HEK293 (cell line): ENCODE results near the gene NAALADL2.

Source experiments
- CTCF ChIA-PET: fragments of 350-600 bp; formaldehyde crosslinking; extraction: SDS; loops from one replicate; lab custom pipeline; 2021; ENCODE audit warnings: antibody characterized with exemption; lab: Yijun Ruan, JAX
- POLR2A ChIA-PET: fragments of 300-600 bp; formaldehyde crosslinking; extraction: SDS; loops from one replicate; lab custom pipeline; 2020; ENCODE audit warnings: antibody characterized with exemption, inconsistent platforms; lab: Yijun Ruan, JAX
- H3K27ac ChIP-seq: fragments of 200-500 bp; sonication (Bioruptor generic); 2 replicates; pipeline ENCODE4 v1.5.1; 2014; ENCODE audit warnings: low read depth, low read length, control low read depth, inconsistent platforms; ENCODE audit errors: extremely low read depth
- H3K36me3 ChIP-seq, 2 experiments: fragments of 200-500 bp in 1 of 2; sonication (Bioruptor generic) in 1 of 2; 1 replicate in 1 of 2; 2 replicates in 1 of 2; pipeline ENCODE4 v1.5.1; 2014 to 2017; ENCODE audit warnings: inconsistent platforms in 2 of 2, low read length in 2 of 2; ENCODE audit not compliant: control insufficient read depth in 2 of 2, insufficient read depth in 1 of 2
- H3K4me1 ChIP-seq: fragments of 200-500 bp; sonication (Bioruptor generic); 2 replicates; pipeline ENCODE4 v1.5.1; 2014; ENCODE audit warnings: mild to moderate bottlenecking, low read length, inconsistent platforms; ENCODE audit not compliant: control insufficient read depth, insufficient read depth
- H3K4me3 ChIP-seq: 2 replicates; pipeline ENCODE4 v1.5.1; 2011; ENCODE audit warnings: low read depth, mild to moderate bottlenecking, control low read depth, low read length, moderate library complexity
- H3K9me3 ChIP-seq: fragments of 200-500 bp; sonication (Bioruptor generic); 2 replicates; pipeline ENCODE4 v1.5.1; 2014; ENCODE audit warnings: low read depth, low read length, inconsistent platforms; ENCODE audit not compliant: control insufficient read depth, insufficient read depth
- BCL11B ChIP-seq: fragments of 450-650 bp; formaldehyde crosslinking; IDR thresholded peaks from 2 replicates; pipeline ENCODE4 v1.5.1; 2016; ENCODE audit warnings: low read depth, missing biosample characterization, missing genetic modification characterization
- MEIS1 ChIP-seq: sonication (generic); formaldehyde crosslinking; IDR thresholded peaks from 2 replicates; pipeline ENCODE4 v1.8.1; 2022; ENCODE audit warnings: missing genetic modification reagents, mild to moderate bottlenecking, borderline replicate concordance
- SP7 ChIP-seq: fragments of 450-650 bp; formaldehyde crosslinking; IDR thresholded peaks from 2 replicates; pipeline ENCODE4 v1.5.1; 2016; ENCODE audit warnings: missing biosample characterization, missing genetic modification characterization
- ZBTB44 ChIP-seq: fragments of 450-650 bp; IDR thresholded peaks from 2 replicates; pipeline ENCODE4 v1.5.1; 2018; ENCODE audit warnings: missing biosample characterization, mild to moderate bottlenecking, missing genetic modification characterization
- ZNF133 ChIP-seq: fragments of 450-650 bp; formaldehyde crosslinking; IDR thresholded peaks from 2 replicates; pipeline ENCODE4 v1.5.1; 2016; ENCODE audit warnings: missing biosample characterization, missing genetic modification characterization
- ZNF19 ChIP-seq: fragments of 450-650 bp; formaldehyde crosslinking; IDR thresholded peaks from 2 replicates; pipeline ENCODE4; 2016; ENCODE audit warnings: missing biosample characterization, missing genetic modification characterization, low read depth
- ZNF223 ChIP-seq: fragments of 450-650 bp; formaldehyde crosslinking; IDR thresholded peaks from 2 replicates; pipeline ENCODE4 v1.5.1; 2016; ENCODE audit warnings: missing biosample characterization, missing genetic modification characterization
- ZNF266 ChIP-seq: fragments of 450-650 bp; formaldehyde crosslinking; IDR thresholded peaks from 2 replicates; pipeline ENCODE4 v1.5.1; 2016; ENCODE audit warnings: missing biosample characterization, missing genetic modification characterization, low read depth
- ZNF398 ChIP-seq: fragments of 450-650 bp; formaldehyde crosslinking; IDR thresholded peaks from 2 replicates; pipeline ENCODE4 v1.5.1; 2017; ENCODE audit warnings: missing biosample characterization, missing genetic modification characterization
- ZNF513 ChIP-seq: fragments of 450-650 bp; IDR thresholded peaks from 2 replicates; pipeline ENCODE4 v1.5.1; 2018; ENCODE audit warnings: missing biosample characterization, missing genetic modification characterization
- ZNF530 ChIP-seq: fragments of 450-650 bp; formaldehyde crosslinking; IDR thresholded peaks from 2 replicates; pipeline ENCODE4 v1.5.1; 2016; ENCODE audit warnings: low read depth, missing biosample characterization, missing genetic modification characterization
- ZNF610 ChIP-seq: fragments of 450-650 bp; formaldehyde crosslinking; IDR thresholded peaks from 2 replicates; pipeline ENCODE4 v1.5.1; 2016; ENCODE audit warnings: missing biosample characterization, missing genetic modification characterization, borderline replicate concordance
- ZNF664 ChIP-seq: fragments of 450-650 bp; formaldehyde crosslinking; IDR thresholded peaks from 2 replicates; pipeline ENCODE4 v1.5.1; 2016; ENCODE audit warnings: missing biosample characterization, missing genetic modification characterization
- ZSCAN4 ChIP-seq: fragments of 450-650 bp; formaldehyde crosslinking; IDR thresholded peaks from 2 replicates; pipeline ENCODE4 v1.5.1; 2017; ENCODE audit warnings: missing biosample characterization, missing genetic modification characterization
- TF ChIP-seq, protein P1 (sequence below): fragments of 450-650 bp; formaldehyde crosslinking; optimal IDR thresholded peaks from 2 replicates; pipeline ENCODE3; 2016; ENCODE audit warnings: missing biosample characterization, mild to moderate bottlenecking, missing genetic modification characterization
- TF ChIP-seq, protein P2 (sequence below): fragments of 450-650 bp; formaldehyde crosslinking; IDR thresholded peaks from 2 replicates; pipeline ENCODE4 v1.5.1; 2016; ENCODE audit warnings: missing biosample characterization, missing genetic modification characterization, low read depth
- TF ChIP-seq, protein P3 (sequence below): fragments of 450-650 bp; formaldehyde crosslinking; IDR thresholded peaks from 2 replicates; pipeline ENCODE4 v1.5.1; 2017; ENCODE audit warnings: missing biosample characterization, missing genetic modification characterization
- TF ChIP-seq, protein P4 (sequence below): fragments of 450-650 bp; formaldehyde crosslinking; IDR thresholded peaks from 2 replicates; pipeline ENCODE4 v1.5.0; 2017; ENCODE audit warnings: missing biosample characterization, missing genetic modification characterization, borderline replicate concordance

NAALADL2 gene

GRCh38 chr3:175267121-175267531 is 408.0 kb downstream of the NAALADL2 start:
- ChIA-PET CTCF (no interaction called here), POLR2A (no interaction called here)
- H3K4me3 ChIP-seq = no peak overlapping the region

DNA sequence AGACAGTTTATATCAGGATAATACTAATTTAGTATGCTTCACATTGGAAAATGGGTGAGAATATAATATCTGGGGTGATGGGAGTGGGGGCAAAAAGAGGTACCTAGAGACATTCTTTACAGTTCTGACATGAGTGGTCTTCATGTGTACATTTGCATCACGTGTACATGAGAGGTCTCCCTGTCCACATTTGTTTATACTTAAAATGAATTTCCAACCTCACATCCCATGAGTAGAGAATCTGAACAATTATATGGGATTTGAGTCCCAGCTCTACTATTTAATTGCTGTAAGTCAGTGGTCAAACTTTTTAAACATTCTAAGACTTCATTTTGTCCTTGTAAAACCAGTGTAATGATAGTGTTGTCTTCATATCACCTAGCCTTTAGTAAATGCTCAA is 408.4 kb downstream of the NAALADL2 start:
- Histone ChIP-seq H3K9me3 (no peaks in the 10 kb centered on the region), H3K4me1 (peaks cover 7% of the 10 kb centered on the region; the same call in 1 of the 2 replicates), H3K27ac (no peak overlapping the region), H3K4me3 (no peak overlapping the region), H3K36me3 (no peaks in the 10 kb centered on the region)
- ChIA-PET POLR2A (no interaction called here), CTCF (interaction anchor here (0.6 kb wide), 1 partner anchor 34 kb away, joined by 3 read pairs; no protein-coding TSS in a partner anchor)
- TF ChIP-seq, protein P1, sequence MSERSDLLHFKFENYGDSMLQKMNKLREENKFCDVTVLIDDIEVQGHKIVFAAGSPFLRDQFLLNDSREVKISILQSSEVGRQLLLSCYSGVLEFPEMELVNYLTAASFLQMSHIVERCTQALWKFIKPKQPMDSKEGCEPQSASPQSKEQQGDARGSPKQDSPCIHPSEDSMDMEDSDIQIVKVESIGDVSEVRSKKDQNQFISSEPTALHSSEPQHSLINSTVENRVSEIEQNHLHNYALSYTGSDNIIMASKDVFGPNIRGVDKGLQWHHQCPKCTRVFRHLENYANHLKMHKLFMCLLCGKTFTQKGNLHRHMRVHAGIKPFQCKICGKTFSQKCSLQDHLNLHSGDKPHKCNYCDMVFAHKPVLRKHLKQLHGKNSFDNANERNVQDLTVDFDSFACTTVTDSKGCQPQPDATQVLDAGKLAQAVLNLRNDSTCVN (tag by site-specific recombination) = no peak
- TF ChIP-seq ZNF266 (tag by site-specific recombination) (no peak), ZNF223 (tag by site-specific recombination) (no peak), ZBTB44 (no peak), ZNF530 (tag by site-specific recombination) (no peak)
- TF ChIP-seq, protein P2, sequence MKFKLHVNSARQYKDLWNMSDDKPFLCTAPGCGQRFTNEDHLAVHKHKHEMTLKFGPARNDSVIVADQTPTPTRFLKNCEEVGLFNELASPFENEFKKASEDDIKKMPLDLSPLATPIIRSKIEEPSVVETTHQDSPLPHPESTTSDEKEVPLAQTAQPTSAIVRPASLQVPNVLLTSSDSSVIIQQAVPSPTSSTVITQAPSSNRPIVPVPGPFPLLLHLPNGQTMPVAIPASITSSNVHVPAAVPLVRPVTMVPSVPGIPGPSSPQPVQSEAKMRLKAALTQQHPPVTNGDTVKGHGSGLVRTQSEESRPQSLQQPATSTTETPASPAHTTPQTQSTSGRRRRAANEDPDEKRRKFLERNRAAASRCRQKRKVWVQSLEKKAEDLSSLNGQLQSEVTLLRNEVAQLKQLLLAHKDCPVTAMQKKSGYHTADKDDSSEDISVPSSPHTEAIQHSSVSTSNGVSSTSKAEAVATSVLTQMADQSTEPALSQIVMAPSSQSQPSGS (tag by site-specific recombination) = no peak
- TF ChIP-seq, protein P3, sequence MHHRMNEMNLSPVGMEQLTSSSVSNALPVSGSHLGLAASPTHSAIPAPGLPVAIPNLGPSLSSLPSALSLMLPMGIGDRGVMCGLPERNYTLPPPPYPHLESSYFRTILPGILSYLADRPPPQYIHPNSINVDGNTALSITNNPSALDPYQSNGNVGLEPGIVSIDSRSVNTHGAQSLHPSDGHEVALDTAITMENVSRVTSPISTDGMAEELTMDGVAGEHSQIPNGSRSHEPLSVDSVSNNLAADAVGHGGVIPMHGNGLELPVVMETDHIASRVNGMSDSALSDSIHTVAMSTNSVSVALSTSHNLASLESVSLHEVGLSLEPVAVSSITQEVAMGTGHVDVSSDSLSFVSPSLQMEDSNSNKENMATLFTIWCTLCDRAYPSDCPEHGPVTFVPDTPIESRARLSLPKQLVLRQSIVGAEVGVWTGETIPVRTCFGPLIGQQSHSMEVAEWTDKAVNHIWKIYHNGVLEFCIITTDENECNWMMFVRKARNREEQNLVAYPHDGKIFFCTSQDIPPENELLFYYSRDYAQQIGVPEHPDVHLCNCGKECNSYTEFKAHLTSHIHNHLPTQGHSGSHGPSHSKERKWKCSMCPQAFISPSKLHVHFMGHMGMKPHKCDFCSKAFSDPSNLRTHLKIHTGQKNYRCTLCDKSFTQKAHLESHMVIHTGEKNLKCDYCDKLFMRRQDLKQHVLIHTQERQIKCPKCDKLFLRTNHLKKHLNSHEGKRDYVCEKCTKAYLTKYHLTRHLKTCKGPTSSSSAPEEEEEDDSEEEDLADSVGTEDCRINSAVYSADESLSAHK (tag by site-specific recombination) = no peak

More at GRCh38 chr3:175267121-175267531, 408.0 kb downstream of the NAALADL2 start:
- TF ChIP-seq ZNF398 (tag by site-specific recombination) (no peak), ZNF610 (tag by site-specific recombination) (no peak), ZNF133 (no peak), MEIS1 (no peak), ZNF513 (tag by site-specific recombination) (no peak), BCL11B (tag by site-specific recombination) (no peak), ZNF19 (no peak), SP7 (no peak), ZNF664 (tag by site-specific recombination) (no peak), ZSCAN4 (no peak)
- TF ChIP-seq, protein P4, sequence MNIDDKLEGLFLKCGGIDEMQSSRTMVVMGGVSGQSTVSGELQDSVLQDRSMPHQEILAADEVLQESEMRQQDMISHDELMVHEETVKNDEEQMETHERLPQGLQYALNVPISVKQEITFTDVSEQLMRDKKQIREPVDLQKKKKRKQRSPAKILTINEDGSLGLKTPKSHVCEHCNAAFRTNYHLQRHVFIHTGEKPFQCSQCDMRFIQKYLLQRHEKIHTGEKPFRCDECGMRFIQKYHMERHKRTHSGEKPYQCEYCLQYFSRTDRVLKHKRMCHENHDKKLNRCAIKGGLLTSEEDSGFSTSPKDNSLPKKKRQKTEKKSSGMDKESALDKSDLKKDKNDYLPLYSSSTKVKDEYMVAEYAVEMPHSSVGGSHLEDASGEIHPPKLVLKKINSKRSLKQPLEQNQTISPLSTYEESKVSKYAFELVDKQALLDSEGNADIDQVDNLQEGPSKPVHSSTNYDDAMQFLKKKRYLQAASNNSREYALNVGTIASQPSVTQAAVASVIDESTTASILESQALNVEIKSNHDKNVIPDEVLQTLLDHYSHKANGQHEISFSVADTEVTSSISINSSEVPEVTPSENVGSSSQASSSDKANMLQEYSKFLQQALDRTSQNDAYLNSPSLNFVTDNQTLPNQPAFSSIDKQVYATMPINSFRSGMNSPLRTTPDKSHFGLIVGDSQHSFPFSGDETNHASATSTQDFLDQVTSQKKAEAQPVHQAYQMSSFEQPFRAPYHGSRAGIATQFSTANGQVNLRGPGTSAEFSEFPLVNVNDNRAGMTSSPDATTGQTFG = no peak
- Histone ChIP-seq H3K27ac (no peak overlapping the region), H3K36me3 (no peaks in the 10 kb centered on the region), H3K4me1 (peaks cover 7% of the 10 kb centered on the region; the same call in 1 of the 2 replicates), H3K9me3 (no peaks in the 10 kb centered on the region)
